Measurements from ENCODE around the gene SH2D5.

The SH2D5 gene

GRCh38 chr1:20732588-20733359 lies at the start of gene SH2D5:
TSS of gene SH2D5 (minus strand) at chr1:20732703. CDS start at chr1:20728044, 4,659 bp downstream.
- DNase-seq = peak; percentile 55

GRCh38 chr1:20775700-20776099 lies 43.2 kb upstream of the SH2D5 start:
- no peak for DNase-seq

- DNase-seq = no peak
Observed at GRCh38 chr1:20771780-20772179, 39.3 kb upstream of the SH2D5 start.

DNA sequence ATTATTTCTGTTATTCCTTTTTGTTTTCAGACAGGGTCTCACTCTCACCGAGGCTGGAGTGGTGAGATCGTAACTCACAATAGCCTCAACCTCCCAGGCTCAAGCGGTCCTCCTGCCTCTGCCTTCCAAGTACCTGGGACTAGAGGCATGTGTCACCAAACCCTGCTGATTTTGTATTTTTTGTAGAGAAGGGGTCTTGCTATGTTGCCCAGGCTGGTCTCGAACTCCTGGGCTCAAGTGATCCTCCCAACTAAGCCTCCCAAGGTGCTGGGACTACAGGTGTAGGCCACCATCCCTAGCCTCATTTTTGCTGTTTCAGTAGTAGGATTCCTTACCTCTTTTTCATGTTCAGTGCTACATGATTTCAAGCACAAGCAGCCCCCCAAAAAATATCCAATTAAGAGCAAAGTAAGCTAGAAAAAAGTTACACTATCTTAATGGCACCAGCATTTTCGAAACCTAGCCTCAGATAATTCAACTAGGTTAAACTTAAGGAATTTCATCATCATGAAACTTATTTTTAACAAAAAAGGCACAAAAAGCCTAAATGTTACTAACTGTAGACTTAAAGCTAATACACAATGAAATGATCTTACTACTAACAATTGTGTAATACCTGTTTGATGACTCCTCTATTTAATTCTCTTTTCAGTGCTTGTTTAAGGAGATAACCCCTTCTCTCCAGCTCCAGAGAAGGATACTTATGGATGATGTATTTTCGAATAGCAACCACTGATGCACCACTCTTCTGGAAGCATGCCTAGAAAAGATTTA lies 38.0 kb upstream of the SH2D5 start:
- DNase-seq = no peak

DNA sequence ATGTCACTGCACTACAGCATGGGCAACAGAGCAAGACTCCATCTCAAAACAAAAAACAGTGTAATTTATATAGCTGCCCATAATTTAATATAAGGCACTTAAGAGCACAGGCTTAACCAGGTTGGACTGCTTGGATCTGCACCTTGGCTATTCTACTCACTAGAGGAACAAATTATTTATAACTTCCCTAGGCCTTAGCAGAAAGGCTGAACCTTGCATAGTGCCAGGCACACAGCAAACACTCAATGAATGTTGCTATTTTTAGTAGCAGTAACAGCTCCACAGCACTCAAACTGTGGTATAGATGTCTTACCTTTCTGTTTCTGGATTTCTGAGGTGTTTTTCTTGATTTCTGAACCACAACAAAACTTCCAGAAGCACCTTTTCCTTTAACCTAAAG lies 34.8 kb upstream of the SH2D5 start:
- no peak for DNase-seq

GRCh38 chr1:20763417-20763816 lies 30.9 kb upstream of the SH2D5 start:
- DNase-seq = no peak

DNA sequence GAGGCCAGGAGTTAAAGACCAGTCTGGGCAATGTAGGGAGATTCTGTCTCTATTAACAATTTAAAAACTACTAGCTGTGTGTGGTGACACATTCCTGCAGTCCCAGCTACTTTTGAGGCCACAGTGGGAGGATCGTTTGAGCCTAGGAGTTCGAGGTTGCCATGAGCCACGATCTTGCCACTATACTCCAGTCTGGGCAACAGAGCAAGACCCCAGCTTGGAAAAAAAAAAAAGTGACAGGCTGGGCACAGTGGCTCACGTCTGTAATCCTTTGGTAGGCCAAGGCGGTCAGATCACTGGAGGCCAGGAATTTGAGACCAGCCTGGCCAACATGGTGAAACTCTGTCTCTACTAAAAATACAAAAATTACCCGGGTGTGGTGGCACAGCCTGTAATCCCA lies 27.8 kb upstream of the SH2D5 start:
- DNase-seq = no peak

- DNase-seq = no peak
Observed at GRCh38 chr1:20753589-20753988, 21.1 kb upstream of the SH2D5 start.

- no peak for DNase-seq
Observed at GRCh38 chr1:20751462-20751990, 19.0 kb upstream of the SH2D5 start.

GRCh38 chr1:20742671-20743070 lies 10.2 kb upstream of the SH2D5 start:
- no peak for DNase-seq

GRCh38 chr1:20740781-20741180 lies 8.3 kb upstream of the SH2D5 start:
- no peak for DNase-seq

DNA sequence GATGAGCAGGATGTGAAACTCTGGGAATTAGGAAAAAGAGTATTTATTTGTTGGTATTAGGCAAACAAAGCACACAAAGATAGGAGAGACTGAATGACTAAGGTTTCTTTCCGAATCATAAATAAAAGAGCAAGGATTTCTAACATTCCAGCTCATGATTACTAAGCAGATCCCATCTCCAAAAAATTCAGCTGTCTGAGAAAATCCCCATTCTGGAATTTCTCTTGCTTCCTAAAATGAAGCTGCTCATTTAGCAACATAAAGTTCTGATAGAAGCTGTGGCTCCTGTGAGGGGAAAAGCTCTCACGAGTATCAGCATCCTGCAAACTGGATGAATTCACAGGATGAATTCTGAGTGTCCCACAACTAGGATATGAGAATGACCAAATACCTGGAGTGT lies 6.7 kb upstream of the SH2D5 start:
- DNase-seq = no peak

- DNase-seq = peak; percentile 34
Observed at GRCh38 chr1:20735581-20736111, 3.1 kb upstream of the SH2D5 start.

- peak; percentile 39 for DNase-seq
Observed at GRCh38 chr1:20733360-20733975, 965 bp upstream of the SH2D5 start.

GRCh38 chr1:20732071-20732587 lies 374 bp downstream of the SH2D5 start:
- DNase-seq = peak; percentile 56

- DNase-seq = peak; percentile 42
Observed at GRCh38 chr1:20731057-20731991, 1.2 kb downstream of the SH2D5 start.

GRCh38 chr1:20730690-20731056 lies 1.8 kb downstream of the SH2D5 start:
- peak; percentile 30 for DNase-seq

- peak; percentile 40 for DNase-seq
Observed at GRCh38 chr1:20729990-20730689, 2.4 kb downstream of the SH2D5 start.

DNA sequence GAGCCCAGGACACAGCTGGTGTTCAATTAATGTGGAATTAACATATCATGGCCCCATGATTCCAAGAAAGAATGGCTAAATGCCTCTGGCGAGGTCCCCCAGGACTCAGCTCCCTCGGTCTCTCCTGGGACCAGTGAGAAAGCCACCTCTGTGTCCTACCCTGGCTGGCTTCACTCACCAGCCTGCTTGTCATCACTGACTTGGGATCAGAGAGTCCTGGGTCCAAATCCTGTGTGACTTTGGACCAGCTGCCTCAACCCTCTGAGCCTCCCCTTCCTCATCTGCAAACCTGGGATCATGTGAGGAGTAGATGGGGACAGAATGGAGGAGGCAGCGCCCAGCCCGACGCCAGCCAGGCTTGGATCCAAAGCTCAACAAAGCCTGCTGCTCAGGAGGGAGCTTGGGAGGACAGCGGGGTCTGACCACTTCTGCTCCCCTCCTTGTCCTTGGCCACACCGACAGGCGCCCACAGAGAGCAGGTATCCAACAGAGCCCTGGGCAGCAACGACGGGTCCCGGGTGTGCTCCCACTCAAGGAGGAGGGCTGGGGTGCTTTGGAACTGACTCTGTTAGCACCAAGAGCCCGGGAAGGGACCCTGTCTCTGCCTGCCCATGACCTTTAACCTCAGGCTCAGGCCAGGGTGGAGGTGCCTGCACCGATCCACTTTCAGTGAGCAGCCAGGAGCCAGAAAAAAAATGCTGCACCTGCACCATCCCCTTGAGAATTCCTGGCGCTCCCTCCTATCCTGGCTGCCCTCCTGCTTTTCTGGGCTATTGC lies 3.2 kb downstream of the SH2D5 start:
- DNase-seq = peak; percentile 28
